Mucosa of stomach (tissue), 1 donor: ENCODE results near the gene TMEM218.
"Not testable (repeated sequence)": the region's sequence is repeated elsewhere in the genome, so short reads cannot be mapped to it uniquely, and the experiment has no call there.

Experiments
- H3K27me3 ChIP-seq: one replicate; pipeline ENCODE4 v1.7.0; 2013; ENCODE audit warnings: mild to moderate bottlenecking, low read length; ENCODE audit not compliant: control insufficient read depth, insufficient read depth
- H3K36me3 ChIP-seq: one replicate; pipeline ENCODE4 v1.7.0; 2013; ENCODE audit warnings: low read length; ENCODE audit not compliant: control insufficient read depth, insufficient read depth
- H3K4me1 ChIP-seq: one replicate; pipeline ENCODE4 v1.7.0; 2013; ENCODE audit warnings: mild to moderate bottlenecking, low read length; ENCODE audit not compliant: control insufficient read depth, insufficient read depth
- H3K4me3 ChIP-seq: one replicate; pipeline ENCODE4 v1.7.0; 2013; ENCODE audit warnings: low read length
- H3K9ac ChIP-seq: one replicate; pipeline ENCODE4 v1.7.0; 2013; ENCODE audit warnings: mild to moderate bottlenecking, low read length, moderate library complexity
- H3K9me3 ChIP-seq: one replicate; pipeline ENCODE4 v1.7.0; 2013; ENCODE audit warnings: mild to moderate bottlenecking, low read length, moderate library complexity; ENCODE audit not compliant: control insufficient read depth
- donor health status: Pancreatic carcinoma.

The TMEM218 gene

GRCh38 chr11:125056111-125056510 is 55.3 kb downstream of the TMEM218 start:
- H3K36me3 ChIP-seq, H3K27me3 ChIP-seq, H3K9me3 ChIP-seq, H3K9ac ChIP-seq, H3K4me1 ChIP-seq, H3K4me3 ChIP-seq: not testable (repeated sequence)

DNA sequence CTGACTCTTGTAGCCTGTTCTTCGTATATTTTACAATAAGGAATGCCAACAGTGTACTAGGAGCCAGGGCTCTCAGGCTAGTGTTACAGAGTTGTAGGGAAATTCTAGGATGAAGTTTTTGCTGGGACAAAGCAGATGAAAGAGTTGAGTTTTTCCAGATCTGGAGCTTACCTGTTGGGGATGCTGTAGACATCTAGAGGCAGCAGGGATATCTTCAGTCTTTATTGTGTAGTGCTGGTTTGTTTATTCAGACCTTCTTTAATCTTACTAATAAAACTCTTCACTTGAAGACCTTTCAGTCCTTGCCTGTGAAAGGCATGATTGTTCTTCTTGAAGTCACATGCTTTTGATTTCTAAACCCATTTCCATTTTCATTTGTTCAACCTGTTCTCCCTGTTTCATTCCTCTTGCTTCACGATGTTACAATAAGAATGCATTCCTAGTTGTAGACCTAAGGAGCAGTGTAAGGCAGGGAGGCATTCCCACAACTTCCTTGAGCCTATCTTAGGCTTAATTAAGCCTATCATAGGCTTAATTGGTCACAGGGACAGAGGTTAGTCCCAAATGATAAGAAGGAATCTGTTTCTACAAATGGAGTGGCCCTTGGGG is 56.2 kb downstream of the TMEM218 start:
- Histone ChIP-seq H3K36me3 (no peaks in the 10 kb centered on the region), H3K4me1 (no peaks in the 10 kb centered on the region), H3K27me3 (no peaks in the 10 kb centered on the region), H3K4me3 (no peak overlapping the region), H3K9ac (no peak overlapping the region), H3K9me3 (no peaks in the 10 kb centered on the region)

- H3K9me3 ChIP-seq: no peaks in the 10 kb centered on the region
- no peaks in the 10 kb centered on the region for H3K36me3 ChIP-seq
- H3K4me1 ChIP-seq: no peaks in the 10 kb centered on the region
- H3K4me3 ChIP-seq: no peak overlapping the region
- no peaks in the 10 kb centered on the region for H3K27me3 ChIP-seq
- H3K9ac ChIP-seq: no peak overlapping the region
These were observed 58.3 kb downstream of the TMEM218 start for GRCh38 chr11:125053167-125053566.

DNA sequence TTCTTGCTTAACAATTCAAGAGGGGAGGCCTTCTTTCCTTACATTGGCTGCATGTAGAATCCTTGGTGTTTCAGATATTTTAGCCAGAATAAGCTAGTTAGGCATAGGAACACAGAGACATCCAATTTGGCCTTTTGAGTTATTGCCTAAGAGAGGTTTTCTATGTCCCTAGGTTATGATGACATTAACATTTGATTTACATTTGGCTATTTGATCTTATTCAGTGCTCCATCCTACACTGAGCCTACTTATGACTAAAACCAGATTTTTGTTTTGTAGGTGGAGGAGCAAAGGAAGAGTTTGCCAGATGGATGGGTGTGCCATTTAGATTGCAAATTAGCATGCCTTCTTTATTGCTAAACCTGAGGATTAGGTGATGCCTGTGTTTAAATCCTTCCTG is 59.4 kb downstream of the TMEM218 start:
- no peak overlapping the region for H3K9ac ChIP-seq
- no peaks in the 10 kb centered on the region for H3K9me3 ChIP-seq
- H3K4me3 ChIP-seq: no peak overlapping the region
- H3K4me1 ChIP-seq: no peaks in the 10 kb centered on the region
- no peaks in the 10 kb centered on the region for H3K36me3 ChIP-seq
- no peaks in the 10 kb centered on the region for H3K27me3 ChIP-seq

DNA sequence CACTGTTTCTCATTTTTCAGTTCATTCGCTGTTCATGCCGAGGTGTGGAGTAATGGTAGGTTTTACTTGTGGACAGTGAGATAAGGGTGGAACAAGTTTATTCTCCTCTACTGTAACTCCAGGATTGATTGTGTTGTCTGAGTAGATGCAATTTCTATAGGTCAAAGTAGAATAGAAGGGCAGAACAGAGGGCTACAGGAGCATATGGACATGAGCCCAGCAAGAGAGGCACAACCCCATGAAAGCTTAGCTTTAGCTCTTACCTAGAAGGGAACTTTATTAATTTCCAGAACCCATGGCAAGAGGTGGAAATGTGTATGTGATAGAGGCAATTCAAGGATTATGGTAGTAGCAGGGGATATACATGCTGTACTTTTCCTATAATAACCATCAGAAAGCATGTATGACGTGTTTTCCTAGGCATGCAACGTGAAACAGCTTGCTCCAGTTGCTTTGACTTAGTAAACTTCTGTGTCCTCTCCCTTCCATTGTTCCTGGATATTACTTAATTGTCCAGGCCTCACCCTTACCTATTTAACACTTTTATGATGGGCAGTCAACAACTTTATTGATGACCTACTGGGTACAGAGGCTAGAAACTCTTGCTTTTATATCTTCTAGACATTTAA is 62.1 kb downstream of the TMEM218 start:
- Histone ChIP-seq H3K4me3 (no peak overlapping the region), H3K4me1 (no peaks in the 10 kb centered on the region), H3K9ac (no peak overlapping the region), H3K9me3 (no peaks in the 10 kb centered on the region), H3K36me3 (no peaks in the 10 kb centered on the region), H3K27me3 (no peaks in the 10 kb centered on the region)
